GM12874 (cell line): ENCODE measurements around the gene BRAT1.

ENCODE experiments used
- TF ChIP-seq, protein P1 (sequence below): IDR thresholded peaks from 2 replicates; pipeline ENCODE4 v1.5.1; 2011; ENCODE audit warnings: low read depth, mild to moderate bottlenecking, control low read depth, low read length, moderate library complexity; ENCODE audit not compliant: insufficient read depth

BRAT1 gene

DNA sequence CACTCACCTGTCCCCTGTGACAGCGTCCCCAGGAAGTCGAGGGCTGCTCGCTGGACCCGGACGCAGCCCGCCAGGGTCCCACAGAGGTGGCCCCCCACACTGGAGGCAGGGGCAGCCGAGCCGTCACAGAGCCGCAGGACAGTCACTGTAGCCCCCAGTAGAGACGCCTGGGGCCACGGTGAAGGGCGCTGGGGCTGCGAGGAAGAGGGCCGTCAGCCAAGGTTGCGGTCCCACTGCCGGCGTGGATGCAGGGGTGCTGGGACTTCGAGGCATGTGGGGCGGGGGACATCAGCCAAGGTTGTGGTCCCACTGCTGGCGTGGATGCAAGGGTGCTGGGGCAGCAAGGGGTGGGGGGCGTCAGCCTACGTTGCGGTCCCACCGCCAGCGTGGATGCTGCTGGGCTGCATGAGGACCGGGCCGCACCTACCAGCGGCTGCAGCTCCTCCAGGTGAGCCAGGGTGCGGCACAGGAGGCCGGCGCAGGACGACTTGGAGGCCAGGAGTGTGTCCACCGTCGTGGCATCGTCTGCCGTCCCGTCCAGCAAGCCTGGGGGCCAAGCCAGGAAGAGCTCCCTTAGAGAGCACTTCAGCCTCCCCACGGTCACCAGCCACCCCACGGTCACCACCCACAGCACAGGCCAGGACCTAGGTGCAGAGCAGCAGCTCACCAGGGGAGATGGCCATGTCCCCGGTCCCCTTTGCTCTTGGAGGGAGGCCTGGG lies 13.9 kb downstream of the BRAT1 start:
- TF ChIP-seq, protein P1, sequence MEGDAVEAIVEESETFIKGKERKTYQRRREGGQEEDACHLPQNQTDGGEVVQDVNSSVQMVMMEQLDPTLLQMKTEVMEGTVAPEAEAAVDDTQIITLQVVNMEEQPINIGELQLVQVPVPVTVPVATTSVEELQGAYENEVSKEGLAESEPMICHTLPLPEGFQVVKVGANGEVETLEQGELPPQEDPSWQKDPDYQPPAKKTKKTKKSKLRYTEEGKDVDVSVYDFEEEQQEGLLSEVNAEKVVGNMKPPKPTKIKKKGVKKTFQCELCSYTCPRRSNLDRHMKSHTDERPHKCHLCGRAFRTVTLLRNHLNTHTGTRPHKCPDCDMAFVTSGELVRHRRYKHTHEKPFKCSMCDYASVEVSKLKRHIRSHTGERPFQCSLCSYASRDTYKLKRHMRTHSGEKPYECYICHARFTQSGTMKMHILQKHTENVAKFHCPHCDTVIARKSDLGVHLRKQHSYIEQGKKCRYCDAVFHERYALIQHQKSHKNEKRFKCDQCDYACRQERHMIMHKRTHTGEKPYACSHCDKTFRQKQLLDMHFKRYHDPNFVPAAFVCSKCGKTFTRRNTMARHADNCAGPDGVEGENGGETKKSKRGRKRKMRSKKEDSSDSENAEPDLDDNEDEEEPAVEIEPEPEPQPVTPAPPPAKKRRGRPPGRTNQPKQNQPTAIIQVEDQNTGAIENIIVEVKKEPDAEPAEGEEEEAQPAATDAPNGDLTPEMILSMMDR, result no peak

DNA sequence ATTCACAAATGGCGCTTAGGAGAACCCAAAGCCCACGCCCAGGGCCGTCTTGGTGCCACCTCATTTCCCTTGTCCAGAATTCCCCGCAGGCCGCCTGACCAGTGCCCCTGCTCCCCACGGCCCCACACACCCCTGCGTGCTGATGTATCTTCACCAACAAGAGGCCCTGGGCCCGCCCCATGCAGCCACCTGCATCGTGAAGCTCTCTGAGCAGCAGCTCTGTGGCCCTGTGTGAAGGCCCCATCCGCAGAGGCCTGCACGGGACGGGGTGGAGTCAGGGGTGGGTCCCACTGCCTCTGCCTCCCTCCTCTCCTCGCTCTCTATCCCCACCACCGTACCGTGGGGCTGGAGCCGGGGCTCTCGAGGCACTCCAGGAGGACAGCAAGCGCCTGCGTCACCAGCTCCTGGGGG lies 14.7 kb downstream of the BRAT1 start:
- TF ChIP-seq, protein P1, result no peak

DNA sequence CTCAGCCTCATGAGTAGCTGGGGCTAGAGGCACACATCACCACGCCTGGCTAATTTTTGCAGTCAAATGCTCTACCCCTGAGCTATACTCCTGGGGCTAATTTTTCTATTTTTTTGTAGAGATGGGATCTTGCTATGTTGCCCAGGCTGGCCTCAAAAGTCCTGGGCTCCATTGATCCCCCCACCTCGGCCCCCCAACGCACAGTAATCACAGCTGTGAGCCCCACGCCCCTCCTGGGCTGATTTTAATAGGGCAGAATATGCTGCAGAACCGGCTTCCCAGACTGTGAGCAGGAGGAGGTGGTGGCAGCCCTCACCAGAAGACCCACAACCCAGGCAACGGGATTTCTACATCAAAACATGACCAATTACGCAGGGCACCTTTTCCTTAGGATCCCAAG lies 15.2 kb downstream of the BRAT1 start:
- TF ChIP-seq, protein P1, result no peak

DNA sequence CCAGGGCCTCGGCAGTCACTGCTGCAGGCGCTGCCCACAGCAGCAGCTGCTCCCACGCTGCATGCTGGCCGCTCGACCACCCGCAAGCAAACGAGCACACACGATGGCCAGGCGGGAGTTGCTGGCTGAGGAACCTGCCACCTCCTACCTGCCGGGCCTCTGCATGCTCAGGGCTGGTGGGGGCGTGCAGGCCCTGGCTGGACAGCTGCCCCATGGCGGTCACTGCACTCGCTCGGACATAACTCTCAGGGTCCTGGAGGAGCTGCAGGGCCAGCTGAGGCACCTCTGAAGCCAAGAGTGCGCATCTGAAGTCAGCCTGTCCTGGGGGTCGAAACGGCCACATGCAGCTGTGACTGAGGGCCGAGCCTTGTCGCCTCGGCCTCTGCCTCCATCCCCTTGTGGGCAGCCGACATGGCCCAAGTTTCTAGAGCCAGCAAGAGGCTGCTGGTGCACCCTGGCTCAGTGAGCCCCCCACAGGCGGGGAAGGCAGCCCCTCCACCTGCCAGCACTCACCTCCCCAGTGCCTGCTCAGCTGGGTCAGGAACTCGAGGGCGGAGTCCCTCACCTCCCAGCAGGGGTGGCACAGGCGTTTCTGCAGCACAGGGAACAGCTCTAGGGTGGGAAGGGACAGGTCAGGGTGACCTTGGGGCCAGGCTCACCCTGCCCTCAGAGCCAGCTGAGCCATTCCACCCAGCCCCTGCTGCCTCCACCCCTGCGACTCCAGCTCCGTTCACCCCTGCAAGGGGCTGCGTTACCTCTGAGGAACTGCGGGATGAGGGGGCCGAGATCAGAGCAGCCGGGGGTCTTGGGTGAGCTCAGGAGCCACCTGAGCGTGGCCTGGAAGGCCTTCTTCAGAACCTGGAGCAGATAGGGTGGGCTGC lies 16.1 kb downstream of the BRAT1 start:
- TF ChIP-seq, protein P1, result no peak

DNA sequence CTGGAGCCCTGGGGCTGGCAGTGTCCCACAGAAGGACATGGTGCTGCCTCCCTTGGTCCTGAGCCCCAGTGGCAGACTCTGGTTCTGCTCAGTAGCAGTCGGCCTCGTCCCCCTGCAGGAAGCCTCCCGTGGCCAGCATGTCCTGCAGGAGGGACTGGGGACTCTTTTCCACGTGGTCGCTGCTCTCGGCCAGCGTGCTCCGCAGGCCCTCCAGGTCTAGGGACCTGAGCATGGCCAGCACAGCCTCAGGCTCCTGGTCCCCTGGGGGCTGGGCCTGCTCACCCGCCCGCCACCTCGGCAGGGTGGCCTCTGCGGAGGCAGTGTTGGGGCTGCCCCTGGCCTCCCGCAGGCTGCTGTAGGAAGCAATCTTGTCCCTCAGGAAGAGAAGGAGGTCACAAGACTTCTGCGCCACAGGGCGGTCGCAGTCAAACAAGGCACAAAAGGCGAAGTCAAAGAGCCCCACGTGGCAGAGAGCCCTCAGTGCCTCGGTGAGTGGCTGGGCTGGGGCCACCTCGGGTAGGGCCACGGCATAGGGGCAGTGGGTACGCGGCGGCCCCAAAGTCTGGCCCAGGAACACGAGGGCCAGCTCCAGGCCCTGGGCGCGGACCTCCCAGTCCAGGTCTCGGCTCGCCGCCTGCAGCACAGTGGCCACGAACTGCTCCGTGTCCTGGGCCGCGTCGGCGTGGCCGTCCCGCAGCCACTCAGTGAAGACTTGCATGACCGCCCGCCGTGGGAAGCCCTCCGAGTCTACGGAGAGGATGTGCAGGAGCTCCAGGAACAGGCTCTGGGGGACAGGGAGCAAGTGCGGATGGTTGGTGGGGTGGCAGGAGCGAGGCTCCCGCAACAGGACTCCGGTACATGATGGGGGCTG lies 17.1 kb downstream of the BRAT1 start:
- TF ChIP-seq, protein P1, result no peak

DNA sequence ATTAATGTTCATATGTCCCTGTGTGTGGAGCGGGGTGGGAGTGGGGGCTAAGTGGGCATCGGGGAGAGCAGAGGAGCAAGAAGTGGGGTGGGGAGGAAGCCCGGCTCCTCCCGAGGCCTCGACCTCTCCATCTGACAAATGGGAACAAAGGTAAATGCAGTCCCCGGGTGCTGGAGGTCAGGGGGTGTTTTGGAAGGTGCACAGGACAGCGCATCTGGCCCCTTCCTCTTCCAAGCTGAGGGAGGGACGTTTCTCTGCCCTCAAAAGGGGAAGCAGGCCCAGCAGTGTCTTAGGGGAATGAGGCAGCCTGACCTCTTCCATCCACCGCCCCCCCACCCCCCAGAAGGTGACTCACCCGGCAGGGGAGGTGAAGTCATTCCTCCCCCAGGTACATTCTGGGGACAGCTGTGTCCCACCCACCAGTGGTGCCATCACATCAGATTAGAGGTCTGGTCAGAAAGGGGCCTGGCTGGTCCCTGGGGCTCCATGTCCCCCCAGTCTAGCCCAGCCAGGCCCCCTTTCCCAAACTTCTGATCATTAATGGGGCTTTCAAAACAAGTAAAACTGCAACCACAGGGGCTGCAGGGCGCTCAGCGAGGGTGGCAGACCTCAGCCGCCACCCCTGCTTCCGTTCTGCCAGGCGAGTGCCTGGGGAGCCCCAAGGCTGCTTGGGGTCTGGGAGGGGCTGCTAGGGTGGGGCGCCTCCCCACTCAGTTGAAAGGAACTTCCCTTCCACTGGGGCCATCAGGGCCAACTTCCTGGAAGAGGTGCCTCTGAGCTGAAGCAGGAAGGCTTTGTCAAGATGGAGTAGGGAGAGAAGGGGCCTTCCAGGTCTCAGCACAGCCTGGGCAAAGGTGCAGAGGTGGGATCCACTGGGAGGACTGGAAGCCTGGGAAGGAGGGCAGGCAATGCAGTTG lies 25.0 kb downstream of the BRAT1 start:
- TF ChIP-seq, protein P1, result no peak
